HepG2 (cell line): ENCODE measurements around the gene QSOX2. TPM values are rescaled to one million over a fixed set of nuclear protein-coding genes. Genes with fewer than 3 reads are reported as not detected.

ENCODE experiments used
- ATAC-seq: fragments of 200-7000 bp; cut with Tn5 transposase; 3 replicates; pipeline ENCODE4 v1.9.1; 2020; ENCODE audit warnings: mild to moderate bottlenecking, moderate library complexity
- BruUV-seq: library from RNA; stranded (reverse); fragments of 400-500 nt; replicated peaks from 2 replicates; lab custom pipeline; 2021; lab: Mats Ljungman, UMichigan
- CTCF ChIA-PET: fragments of 300-600 bp; formaldehyde crosslinking; extraction: SDS; loops from one replicate; lab custom pipeline; 2021; ENCODE audit warnings: low total read pairs, inconsistent platforms, low intra/inter-chr PET ratio; lab: Yijun Ruan, JAX
- POLR2A ChIA-PET: fragments of 350-600 bp; sonication (Branson Sonifier 250); formaldehyde crosslinking; loops from one replicate; lab custom pipeline; 2020; ENCODE audit warnings: antibody characterized with exemption, inconsistent platforms; lab: Yijun Ruan, JAX
- DNase-seq: peaks from one replicate; pipeline ENCODE4 v3.0.0-alpha.2; 2015; ENCODE audit warnings: low spot score
- FAIRE-seq: peaks from 3 replicates; lab custom pipeline; 2011; peaks lifted over from hg19 to GRCh38; lab: Jason Lieb, UNC
- H2AFZ ChIP-seq: one replicate; pipeline ENCODE4 v1.6.1; 2011; ENCODE audit warnings: low read length, inconsistent platforms
- H3K27ac ChIP-seq: fragments of 300-600 bp; 3 replicates; pipeline ENCODE4 v1.8.0; 2011; ENCODE audit warnings: mixed run types, mild to moderate bottlenecking, mixed read lengths, low read length, inconsistent platforms; ENCODE audit not compliant: insufficient read depth; ENCODE audit errors: extremely low read length
- H3K27me3 ChIP-seq, 2 experiments: fragments of 200-600 bp in 1 of 2; 2 replicates in 1 of 2; 3 replicates in 1 of 2; pipeline versions ENCODE4 v1.6.0 to v1.8.0; 2011; ENCODE audit warnings: low read length in 2 of 2, mild to moderate bottlenecking in 2 of 2, moderate library complexity in 2 of 2, inconsistent platforms in 1 of 2; ENCODE audit not compliant: insufficient read depth in 2 of 2, control insufficient read depth in 1 of 2
- H3K36me3 ChIP-seq, 2 experiments: fragments of 200-600 bp in 1 of 2; replicated peaks in 1 of 2; 2 replicates in 1 of 2; 3 replicates in 1 of 2; pipeline versions ENCODE4 v1.5.1 to v1.8.0; 2011; ENCODE audit warnings: low read length in 2 of 2, inconsistent platforms in 1 of 2; ENCODE audit not compliant: insufficient read depth in 2 of 2, control insufficient read depth in 1 of 2
- H3K4me1 ChIP-seq: 2 replicates; pipeline ENCODE4 v1.5.1; 2012; ENCODE audit warnings: low read length, inconsistent platforms; ENCODE audit not compliant: insufficient read depth
- H3K4me2 ChIP-seq: 2 replicates; pipeline ENCODE4 v1.6.0; 2011; ENCODE audit warnings: low read depth, low read length, inconsistent platforms
- H3K4me3 ChIP-seq, 3 experiments: fragments of 200-600 bp in 1 of 3; sonication (generic), shearing (Covaris generic) in 1 of 3; replicated peaks in 1 of 3; 2 replicates each; pipeline ENCODE4 v1.5.1; 2011 to 2016; ENCODE audit warnings: low read length in 3 of 3, inconsistent platforms in 2 of 3, low read depth in 2 of 3, mild to moderate bottlenecking in 2 of 3, control low read depth in 1 of 3, mixed read lengths in 1 of 3; ENCODE audit not compliant: insufficient read depth in 1 of 3
- H3K79me2 ChIP-seq: one replicate; pipeline ENCODE4 v1.6.1; 2011; ENCODE audit warnings: low read length, inconsistent platforms; ENCODE audit not compliant: insufficient read depth
- H3K9ac ChIP-seq: 2 replicates; pipeline ENCODE4 v1.6.0; 2011; ENCODE audit warnings: mild to moderate bottlenecking, low read depth, low read length, inconsistent platforms; ENCODE audit not compliant: insufficient read depth
- H3K9me3 ChIP-seq: 2 replicates; pipeline ENCODE4 v1.5.1; 2012; ENCODE audit warnings: mild to moderate bottlenecking, low read length
- H4K20me1 ChIP-seq: 2 replicates; pipeline ENCODE4 v1.6.0; 2011; ENCODE audit warnings: inconsistent platforms, mild to moderate bottlenecking, low read length, moderate library complexity; ENCODE audit not compliant: insufficient read depth
- FOXP1 ChIP-seq, 2 experiments: fragments of 450-650 bp in 1 of 2; IDR thresholded peaks; 2 replicates each; pipeline ENCODE4 v1.6.1; 2017 to 2018; ENCODE audit warnings: antibody characterized with exemption in 1 of 2
- HMG20B ChIP-seq: conservative IDR thresholded peaks from 2 replicates; pipeline ENCODE4 v1.6.1; 2016; ENCODE audit warnings: missing genetic modification reagents, missing compliant biosample characterization
- JUND ChIP-seq: sonication (generic); formaldehyde crosslinking; IDR thresholded peaks from 2 replicates; pipeline ENCODE4 v1.8.0; 2022; ENCODE audit warnings: mild to moderate bottlenecking, missing genetic modification reagents
- MEF2D ChIP-seq: sonication (generic); formaldehyde crosslinking; IDR thresholded peaks from 2 replicates; pipeline ENCODE4 v1.5.1; 2020; ENCODE audit warnings: mild to moderate bottlenecking, missing genetic modification reagents
- ZEB1 ChIP-seq: IDR thresholded peaks from 2 replicates; pipeline ENCODE4 v1.6.1; 2012; ENCODE audit warnings: mild to moderate bottlenecking, low read depth, inconsistent platforms; ENCODE audit not compliant: insufficient replicate concordance
- WGBS: methylation state at CpG from one replicate; pipeline ENCODE4 v1.1.6; 2017; ENCODE audit warnings: low lambda C conversion rate; 5-methylcytosine and 5-hydroxymethylcytosine counted together
- in situ Hi-C: cut with HindIII; loops from 2 replicates; pipeline ENCODE4 v1.10.0; 2017; ENCODE audit warnings: low pct_unique_long_range_greater_than_20kb; ENCODE audit not compliant: extremely low pct_ligation_motif_present
- intact Hi-C: fragments of 100-400 bp; cut with micrococcal nuclease; formaldehyde crosslinking; loops from one replicate; pipeline ENCODE4 v1.10.0; 2022; ENCODE audit not compliant: unreplicated experiment
- polyA plus RNA-seq, 8 experiments: library from polyadenylated mRNA; depleted of rRNA in 3 of 8; stranded (reverse) in 7 of 8; unstranded in 1 of 8; fragments of >200 nt; fragmentation: Illumina TruSeq in 4 of 8; extraction: Trizol in 4 of 8; gene quantifications; 2 replicates each; pipeline versions ENCODE4 v1.2.1 to v1.2.3, GENCODE V29; 2011 to 2016; ENCODE audit warnings: low read depth in 4 of 8, missing spikeins in 1 of 8, mixed read lengths in 1 of 8; ENCODE audit not compliant: insufficient read depth in 1 of 8
- total RNA-seq, 5 experiments: library from RNA; depleted of rRNA; stranded (reverse); fragments of >200 nt; fragmentation: Illumina TruSeq; extraction: Trizol; gene quantifications; 2 replicates each; pipeline ENCODE4 v1.2.3, GENCODE V29; 2016; ENCODE audit warnings: low read depth in 1 of 5

QSOX2 gene
- total and polyA plus RNA-seq, 2 of the 13 experiments (the other 11 are each of a cell fraction or from before 2014, with no cell fraction given), result 27.1 to 42.1 TPM

DNA sequence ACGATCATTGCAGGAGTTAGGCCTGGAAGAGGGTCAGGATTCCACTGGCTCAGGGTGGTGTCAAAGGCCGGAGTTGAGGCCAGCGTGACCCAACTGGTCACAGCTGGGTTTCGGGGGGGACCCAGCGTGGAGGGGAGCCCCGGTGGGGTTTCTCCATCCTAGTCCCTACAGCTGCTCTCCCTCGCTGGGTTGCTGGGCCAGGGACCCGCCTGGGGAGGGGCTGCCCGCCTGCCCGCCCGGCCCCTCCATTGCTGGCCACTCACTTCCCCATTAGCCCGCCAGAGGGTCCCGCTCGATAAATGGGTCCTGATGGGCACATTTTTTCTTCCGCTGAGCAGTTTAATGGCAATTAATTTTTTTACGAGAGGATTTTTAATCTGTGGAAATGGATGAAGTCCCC lies 49.4 kb upstream of the QSOX2 start:
- Histone ChIP-seq H3K9me3 (no peaks in the 10 kb centered on the region), H3K4me3 (no peak overlapping the region), H3K36me3 (no peaks in the 10 kb centered on the region), H3K79me2 (no peaks in the 10 kb centered on the region), H3K4me2 (no peak overlapping the region), H3K27me3 (peaks cover 13 to 48% of the 10 kb centered on the region in 2 experiments), H3K9ac (no peak overlapping the region), H3K4me1 (peaks cover 48% of the 10 kb centered on the region), H3K27ac (no peak overlapping the region), H4K20me1 (no peaks in the 10 kb centered on the region), H2AFZ (no peak overlapping the region)
- no TSS peak for BruUV-seq
- ATAC-seq (no peak), DNase-seq (no peak), FAIRE-seq (no peak)
- TF ChIP-seq MEF2D (CRISPR knock-in tag), result no peak
- POLR2A ChIA-PET, result no interaction called here
- in situ Hi-C loops (no loop called here), intact Hi-C loops (no loop called here)
- 77% methylated on average over 9 of the region's 16 CpGs for WGBS
- CTCF ChIA-PET, result no interaction called here

DNA sequence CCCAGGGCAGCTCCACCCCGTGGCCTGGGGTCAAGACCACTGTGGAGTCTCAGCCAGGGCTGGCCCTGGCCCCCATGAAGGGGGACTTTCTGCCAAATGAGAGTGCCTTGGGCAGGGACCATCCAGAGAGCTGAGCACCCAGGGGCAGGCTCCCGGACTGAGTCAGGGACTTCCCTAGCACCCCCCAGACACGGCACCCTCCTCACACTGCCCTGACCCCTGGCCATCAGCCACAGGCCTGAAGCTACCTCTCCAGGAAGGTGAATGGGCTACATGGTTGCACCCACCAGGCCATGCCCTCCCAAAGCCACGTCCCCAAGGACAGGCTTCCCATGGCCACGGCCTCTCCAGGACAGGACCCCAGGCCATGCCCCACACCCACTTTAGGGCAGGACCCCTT lies 48.8 kb upstream of the QSOX2 start:
- CTCF ChIA-PET, result no interaction called here
- TF ChIP-seq JUND (CRISPR knock-in tag) (no peak), ZEB1 (no peak), HMG20B (CRISPR knock-in tag) (no peak), FOXP1 (IDR thresholded peaks at IDR 0.05) (no peak), FOXP1 (CRISPR knock-in tag; IDR thresholded peaks at IDR 0.05) (no peak)
- TF ChIP-seq, all 625 proteins: peak for 0
- no peak for FAIRE-seq
- Histone ChIP-seq H3K27ac (no peak overlapping the region), H3K27me3 (peaks cover 14 to 48% of the 10 kb centered on the region in 2 experiments), H3K36me3 (no peaks in the 10 kb centered on the region), H3K4me2 (no peak overlapping the region), H3K4me3 (no peak overlapping the region), H3K9me3 (no peaks in the 10 kb centered on the region), H3K4me1 (peaks cover 52% of the 10 kb centered on the region), H3K9ac (no peak overlapping the region), H3K79me2 (no peaks in the 10 kb centered on the region), H2AFZ (no peak overlapping the region), H4K20me1 (no peaks in the 10 kb centered on the region)
- intact Hi-C loops, result no loop called here
- POLR2A ChIA-PET, result no interaction called here
- no peak for ATAC-seq
- in situ Hi-C loops, result no loop called here
- no TSS peak for BruUV-seq
- WGBS, result 50% methylated on average over 1 of the region's 5 CpGs
- DNase-seq, result no peak
